HG02642 (cell line): ENCODE measurements around the gene HOXB9.

ENCODE experiments used
- ATAC-seq: cut with Tn5 transposase; IDR thresholded peaks from one replicate; pipeline ENCODE4 v1.9.1; 2021; ENCODE audit warnings: mild to moderate bottlenecking; ENCODE audit not compliant: unreplicated experiment, poor library complexity

HOXB9 gene

DNA sequence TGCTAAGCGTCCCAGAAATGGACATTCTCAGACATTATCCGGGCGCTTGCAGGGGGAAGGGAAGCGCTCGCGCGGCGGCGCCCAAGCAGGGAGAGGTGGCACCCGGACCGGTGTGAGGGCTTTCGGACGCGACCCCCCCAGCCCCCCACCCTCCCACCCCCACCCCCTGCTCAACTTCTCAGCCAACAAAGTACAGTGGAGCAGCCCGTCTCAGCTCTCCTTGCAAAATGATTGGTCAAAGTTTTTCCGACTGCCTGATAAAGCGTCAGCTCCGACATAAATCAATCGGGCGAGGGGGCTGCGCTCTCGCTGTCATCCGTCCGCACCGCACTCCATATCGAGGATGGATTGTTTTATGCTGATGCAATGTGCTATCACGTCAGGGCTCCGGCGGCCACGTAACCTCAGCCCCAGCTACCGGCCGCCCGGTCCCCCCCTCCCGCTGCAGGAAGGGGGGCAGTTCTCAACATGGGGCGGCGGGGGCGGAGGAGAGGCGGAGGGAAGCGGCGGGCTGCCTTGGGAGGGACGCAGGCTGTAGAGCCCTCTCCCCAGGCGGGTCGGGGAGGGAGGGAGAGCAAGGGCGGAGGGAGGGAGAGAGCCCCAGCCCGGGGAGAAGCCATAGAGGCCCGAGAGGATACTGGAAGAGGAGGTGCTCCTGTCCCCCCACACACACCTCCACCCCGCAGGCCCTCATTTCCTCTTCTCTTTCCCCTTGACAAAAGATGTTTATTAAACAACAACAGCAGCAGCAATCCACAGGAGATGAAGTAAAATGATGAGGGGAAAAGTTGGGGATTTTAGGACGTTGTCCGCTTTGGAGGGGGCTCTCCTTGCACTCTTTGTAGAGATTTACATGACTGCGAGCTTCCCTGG lies at the start of gene HOXB9:
HOXB9 (minus strand) TSS at position 114 of the 873 bp plus-strand sequence; CDS start at position 25, 89 bp downstream.
- ATAC-seq, result no peak

DNA sequence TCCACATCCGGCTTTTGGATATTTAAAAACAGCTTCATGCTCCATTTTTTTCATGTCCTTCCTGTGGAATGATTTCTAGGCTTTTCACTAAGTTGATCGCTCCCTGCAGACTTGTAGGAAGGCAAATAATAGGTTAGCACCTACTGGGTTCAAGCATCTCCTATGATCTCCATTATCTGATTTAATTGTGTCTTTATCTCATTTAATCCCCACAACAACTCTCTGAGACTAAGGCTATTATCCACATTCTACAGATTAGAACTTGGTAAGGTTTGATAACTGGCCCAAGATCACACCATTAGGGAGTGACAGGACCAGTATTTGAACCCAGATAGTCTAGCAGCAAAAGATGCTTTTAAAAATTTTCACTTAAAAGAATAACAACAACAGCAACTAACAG lies 46.2 kb upstream of the HOXB9 start:
- no peak for ATAC-seq

DNA sequence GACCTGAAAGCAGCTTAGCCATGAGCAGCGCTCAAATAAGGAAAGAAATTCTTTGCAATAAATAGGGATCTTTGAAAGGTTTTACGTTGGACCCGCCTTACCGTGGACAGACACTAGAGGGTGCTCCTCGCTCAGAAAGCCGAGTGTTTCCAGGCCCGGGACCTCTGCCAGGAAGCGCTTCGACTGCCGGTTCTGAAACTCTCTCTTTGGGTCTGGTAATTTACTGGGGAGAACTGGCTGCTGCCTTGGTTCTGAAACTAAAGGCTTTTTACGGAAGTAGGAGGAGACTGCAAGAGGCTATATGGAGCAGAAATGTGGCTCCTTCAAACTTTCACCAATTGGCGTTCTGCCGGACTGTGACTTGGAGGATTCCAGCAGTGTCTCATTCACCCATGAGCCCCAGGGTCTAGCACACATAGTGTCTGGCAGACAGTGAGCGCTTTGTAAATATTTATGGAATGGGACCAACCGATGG lies 45.6 kb upstream of the HOXB9 start:
- no peak for ATAC-seq

DNA sequence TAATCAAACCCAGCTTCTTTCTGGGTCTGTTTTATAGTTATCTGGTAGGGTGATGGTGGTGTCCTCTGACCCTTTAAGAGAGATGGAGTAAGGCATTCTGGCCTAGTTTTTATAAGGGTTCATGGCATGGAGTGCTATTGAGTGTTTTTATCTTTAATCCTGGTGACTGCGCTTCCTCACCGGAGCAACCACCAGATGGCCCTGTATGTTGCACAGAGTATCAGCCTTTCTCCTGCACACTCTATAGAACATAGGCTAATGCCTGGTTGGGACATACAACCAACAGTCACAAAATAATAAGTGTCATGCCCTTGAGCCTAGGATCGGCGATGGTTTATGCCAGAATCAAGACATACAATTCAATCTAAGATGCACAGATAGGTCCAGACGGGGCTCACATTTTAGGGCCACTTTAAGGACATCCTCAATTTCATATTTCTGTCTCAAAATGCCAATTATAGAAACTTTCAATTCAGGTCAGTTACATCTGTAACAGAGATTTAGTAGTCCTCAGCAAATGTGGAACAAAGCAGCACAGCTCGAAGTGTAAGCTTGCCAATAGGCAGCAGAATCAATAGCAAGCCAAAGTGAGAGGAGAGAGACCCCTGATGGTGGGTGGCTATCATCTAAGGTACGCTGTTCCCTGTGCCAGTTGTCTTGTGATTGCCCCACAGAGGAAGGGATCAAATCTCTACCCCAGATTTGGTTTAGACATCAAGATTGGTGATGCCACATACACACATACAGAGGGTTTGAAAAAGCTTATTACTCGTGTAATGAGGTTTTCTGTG lies 37.2 kb upstream of the HOXB9 start:
- no peak for ATAC-seq

DNA sequence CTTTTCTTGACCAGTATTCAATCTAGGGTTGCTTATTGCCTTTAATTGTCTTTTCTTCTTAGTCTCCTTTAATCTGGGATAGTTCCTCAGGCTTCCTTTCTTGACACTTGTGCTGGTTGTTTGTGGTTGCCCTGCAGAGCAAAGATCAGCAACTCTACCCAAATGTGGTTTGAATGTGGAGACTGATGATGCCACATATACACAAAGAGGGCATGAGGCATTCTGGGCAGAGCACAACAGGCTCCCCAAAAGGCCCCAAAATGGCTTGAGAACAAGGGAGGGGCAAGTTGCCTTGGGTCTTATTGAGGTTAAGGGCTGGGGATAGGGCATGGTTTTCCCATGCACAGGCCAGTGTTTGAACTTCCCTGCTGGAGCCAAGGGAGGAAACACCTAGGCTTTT lies 29.8 kb upstream of the HOXB9 start:
- ATAC-seq, result no peak

DNA sequence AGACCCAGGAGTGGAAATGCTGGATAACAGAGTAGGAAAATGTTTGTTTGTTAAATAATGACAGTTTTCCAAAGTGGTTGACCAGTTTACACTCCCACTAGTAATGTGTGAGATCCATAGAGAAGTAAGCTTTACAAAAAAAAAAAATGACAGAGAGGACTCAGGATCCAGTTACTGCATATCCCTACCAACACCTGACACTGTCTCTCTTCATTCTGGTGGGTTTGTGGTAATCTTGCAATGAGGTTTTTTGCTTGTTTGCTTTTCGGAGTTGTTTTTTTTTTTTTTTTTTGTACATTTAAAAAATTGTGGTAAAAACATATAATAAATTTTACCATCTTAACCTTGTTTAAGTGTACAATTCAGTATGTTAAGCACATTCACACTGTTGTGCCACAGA lies 23.6 kb upstream of the HOXB9 start:
- ATAC-seq, result no peak

DNA sequence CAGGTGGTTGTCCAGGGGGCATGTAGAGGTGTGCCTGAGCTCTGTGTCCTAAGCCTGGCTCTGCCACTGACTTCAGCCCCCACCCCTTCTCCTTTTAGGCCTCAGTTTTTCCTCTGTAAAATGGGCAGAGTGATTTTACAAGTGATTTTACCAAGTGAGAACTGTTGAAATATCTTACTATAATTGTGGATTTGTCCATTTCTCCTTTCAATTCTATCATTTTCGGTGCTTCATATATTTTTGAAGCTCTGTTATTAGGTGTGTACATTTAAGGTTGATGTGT lies 21.7 kb upstream of the HOXB9 start:
- no peak for ATAC-seq

DNA sequence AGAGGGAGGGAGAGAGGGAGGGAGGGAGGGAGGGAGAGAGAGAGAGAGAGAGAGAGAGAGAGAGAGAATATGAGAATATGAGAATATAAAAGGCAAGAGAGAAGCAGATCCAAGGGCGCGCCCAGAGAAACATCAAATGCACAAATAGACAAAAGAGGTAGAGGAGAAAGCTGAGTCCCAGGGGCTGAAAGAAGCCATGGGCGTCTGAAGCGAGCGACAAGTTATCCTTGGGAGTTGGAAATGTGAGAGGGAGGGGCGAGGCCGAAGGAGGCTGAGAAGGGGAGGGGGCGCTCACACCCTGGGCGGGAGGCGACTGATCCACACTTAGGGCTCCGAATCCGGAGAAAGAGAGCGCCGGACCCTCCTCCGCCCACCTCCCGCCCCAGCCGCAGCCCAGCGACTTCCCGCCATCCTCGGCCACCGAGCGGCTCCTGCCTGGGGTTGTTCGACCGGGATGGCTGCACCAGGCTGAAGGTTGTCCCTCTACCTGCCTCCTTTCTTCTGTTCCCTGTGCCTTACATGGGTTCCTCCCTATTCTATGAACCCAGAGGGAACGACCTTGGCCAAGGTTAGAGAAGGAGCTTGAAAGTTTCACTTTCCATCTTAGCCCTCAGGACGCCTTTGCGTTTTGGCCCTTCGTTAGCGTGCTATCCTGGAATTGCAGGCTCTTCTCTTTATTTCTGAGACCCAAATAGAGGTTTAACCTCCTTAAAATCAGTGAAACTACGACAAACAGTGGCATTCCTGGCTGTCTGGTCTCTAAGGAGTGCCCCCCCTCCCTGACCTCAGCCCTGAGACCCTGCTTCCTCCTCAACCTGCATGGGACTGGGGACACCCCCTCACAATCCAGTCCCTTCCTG lies 21.2 kb upstream of the HOXB9 start:
- ATAC-seq, result no peak

DNA sequence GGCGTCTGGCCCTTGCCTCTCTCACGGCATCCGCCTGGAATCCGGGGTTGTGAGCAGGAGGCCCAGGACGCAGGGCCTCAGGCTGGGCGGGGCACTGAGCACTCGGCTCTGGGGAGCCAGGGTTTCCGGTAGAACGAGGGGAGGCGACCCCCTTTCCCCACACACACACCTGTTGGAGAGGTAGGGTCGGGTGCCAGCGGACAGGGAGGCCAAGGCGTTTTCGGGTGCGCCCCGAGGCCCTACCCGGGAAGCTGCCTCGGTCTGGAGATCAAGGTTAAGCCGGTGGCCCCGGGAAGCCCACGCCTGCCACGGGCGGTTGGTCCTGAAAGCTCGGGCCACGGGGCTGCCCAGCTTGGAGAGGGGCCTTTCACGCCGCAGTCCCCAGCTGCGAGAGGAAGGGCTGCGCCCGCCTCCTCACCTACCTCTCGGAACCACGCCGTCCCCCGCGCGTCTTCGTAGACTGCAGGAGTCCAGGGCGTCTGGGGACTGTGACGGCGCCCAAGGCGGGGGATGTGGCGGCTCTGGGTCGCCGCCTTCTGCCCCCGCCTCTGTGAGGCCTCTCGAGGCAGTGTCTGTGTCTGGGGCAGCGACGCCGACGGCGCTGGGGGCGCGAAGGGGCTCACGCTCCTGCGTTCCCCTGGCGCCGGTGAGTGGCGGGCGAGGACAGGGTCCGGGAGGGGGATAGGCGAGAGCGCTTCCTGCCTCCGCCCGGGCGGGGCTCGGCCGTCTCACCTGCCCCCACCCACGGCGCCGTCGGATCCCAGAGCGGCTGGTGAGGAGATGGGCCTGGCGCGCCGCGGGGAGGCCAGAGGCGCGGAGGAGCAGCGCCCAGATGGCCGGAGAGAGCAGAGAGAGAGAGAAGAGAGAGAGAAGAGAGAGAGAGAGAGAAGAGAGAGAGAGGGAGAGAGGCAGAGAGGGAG lies 20.3 kb upstream of the HOXB9 start:
- no peak for ATAC-seq

DNA sequence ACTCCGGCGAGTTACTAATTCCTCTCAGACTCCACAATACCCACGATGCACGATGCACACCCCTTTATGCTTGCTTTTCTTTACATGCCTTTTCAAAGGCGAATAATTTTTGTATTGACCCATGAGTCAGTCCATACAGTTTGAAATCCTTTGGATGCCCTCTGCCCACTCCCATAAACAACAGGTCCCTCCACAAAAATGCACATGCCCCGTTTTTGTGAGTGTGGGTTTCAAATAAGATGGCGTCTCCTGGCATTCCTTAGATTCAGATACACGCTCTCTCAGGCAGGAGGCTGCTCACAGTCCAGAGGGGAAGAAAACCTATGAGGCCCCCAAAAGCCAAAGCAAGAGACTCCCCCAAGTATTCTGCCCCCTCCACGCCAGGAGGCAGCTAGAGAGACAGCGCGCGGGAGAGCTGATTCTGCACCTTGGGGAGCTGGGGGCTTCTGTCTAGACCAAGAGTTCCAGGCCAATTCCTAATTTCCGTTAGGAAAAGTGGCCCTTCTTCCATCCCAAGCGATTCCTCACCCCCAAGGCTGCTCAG lies 19.6 kb upstream of the HOXB9 start:
- no peak for ATAC-seq

DNA sequence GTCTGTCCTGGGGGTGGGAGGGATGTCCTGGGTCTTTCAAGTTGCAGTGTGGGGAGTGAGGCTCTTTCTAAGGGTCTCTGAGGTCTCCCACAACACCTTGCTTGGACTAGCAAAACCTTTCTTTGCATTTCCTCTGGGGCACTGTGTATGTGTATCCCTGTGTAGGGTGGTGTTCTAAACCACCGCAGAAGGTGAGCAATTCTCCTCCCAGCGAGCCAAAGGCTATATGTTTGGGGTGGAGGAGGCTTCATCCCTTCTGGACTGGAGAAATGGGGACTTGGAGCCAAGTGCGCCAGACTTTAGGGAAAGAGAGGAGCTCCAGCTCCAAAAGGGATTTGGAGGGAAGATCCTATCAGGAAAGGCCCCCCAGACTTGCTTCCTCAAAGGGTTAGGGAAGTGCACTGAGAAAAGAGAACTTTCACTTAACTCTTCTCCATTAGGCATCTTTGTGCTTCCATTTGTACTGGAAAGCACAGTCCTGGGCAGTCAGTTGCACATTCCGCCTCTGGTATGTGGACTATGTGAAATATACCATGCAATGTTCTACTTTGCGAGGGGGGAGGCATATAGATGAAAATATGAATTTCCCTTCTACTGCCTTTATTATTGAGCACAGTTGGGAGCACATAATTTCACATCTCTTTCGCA lies 18.9 kb upstream of the HOXB9 start:
- no peak for ATAC-seq

DNA sequence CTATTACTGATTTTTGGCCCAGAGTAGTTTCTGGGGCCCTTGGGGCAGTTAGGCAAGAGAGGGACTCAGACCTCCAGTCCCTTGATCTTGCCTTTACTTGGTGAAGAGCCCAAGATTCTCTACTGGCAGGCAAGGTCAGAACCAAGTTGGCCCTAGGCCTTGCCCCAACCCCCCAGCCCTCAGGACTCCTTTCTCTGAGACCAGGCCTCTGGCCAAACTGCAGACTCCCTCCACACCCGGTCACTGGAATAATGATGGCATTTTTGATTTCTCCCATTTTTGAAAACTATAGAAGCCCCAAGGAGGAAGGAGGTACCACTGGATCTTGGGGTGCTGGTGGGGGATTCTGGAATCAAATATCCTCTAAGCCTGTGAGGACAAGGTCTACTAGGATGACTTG lies 18.0 kb upstream of the HOXB9 start:
- ATAC-seq, result no peak

DNA sequence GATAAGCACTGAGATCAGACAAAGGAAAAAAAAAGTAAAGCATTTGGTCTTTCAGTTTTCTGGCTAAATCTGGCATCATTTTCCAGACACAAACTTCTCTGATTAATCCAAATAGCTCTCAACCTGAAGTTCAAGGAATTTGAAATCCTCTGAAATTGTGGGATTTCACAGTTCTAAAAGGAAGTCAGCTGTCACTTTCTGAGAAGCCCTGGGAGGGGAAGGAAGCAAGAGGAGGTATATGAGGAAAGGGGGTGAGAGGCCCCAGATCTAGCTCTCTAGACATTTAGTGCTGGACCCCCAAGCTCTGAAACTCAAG lies 17.5 kb upstream of the HOXB9 start:
- ATAC-seq, result no peak

DNA sequence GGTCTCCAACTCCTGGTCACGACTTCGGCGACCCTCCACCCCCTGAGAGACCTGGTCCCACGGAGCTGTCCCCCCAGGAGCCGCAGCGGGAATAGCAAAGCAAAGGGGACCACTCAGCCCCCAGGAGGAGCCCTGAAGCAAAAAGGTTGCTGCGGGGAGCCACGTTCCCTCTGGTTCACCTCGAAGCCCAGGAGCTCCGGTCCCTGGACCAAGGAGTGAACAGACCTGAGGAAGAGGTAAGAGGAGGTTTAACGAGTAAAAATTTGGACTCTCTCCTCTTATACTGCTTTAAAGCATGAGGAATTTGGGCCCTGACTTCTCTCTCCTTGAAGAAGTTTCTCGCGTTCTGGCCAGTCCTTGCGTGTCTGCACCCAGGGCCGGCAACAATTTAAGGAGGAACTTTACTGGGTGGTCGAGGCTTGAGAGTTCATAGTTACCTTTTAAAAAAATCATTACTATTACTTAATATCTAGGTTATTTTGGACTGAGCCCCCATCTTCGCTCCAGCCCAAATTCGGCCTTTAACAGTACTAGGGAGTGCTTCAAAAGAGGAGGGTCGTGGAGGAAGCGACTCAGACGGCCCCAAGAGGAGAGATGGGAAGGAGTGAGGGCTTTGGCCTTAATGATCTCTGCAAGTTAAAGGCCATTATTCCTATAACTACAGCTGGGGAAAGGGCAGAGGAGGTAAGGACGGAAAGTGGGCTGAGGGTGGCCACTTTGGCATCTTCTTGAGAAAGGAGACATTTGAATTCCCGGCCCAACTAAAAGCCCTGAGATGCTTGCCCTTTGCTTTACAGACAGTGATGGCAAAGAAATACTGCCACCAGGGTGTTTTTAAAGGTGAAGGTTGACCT lies 16.9 kb upstream of the HOXB9 start:
- ATAC-seq, result no peak

DNA sequence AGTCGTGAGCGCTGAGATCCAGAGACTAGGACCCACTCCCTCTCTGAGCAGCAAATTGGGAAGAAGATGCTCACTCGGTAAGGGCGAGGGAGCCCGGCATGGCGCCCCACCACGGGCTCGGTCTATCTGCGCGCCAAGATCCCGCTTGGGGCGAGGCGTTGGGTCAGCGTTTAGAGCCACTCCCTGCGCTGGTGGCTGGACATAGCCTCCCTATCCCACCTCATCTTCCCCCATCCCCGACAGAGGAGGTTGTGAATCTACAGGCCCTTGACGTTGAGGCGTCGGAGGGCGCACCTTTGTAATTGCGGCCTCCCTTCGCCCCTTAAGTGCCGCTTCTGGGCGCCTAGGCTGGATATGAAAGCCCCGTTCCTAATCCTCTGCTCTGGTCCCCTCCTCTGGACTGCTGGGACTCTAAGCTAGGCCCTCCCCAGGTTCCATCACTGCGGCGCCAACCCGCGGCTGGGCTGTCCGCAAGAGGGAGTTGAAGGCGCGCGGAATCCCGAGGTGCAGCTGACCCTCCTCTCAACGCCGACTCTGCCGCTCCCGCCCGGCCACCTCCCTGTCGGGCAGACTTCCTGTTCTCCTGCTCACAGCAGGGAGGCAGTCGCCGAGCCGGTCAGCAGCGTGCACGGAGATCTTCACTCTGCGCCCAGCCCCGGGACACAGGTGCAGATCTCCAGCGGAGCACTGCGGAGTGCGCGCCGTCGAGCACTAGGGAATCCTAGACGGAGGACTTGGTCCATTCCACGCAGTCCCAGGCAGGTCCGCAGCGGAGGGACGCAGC lies 16.1 kb upstream of the HOXB9 start:
- ATAC-seq, result no peak

DNA sequence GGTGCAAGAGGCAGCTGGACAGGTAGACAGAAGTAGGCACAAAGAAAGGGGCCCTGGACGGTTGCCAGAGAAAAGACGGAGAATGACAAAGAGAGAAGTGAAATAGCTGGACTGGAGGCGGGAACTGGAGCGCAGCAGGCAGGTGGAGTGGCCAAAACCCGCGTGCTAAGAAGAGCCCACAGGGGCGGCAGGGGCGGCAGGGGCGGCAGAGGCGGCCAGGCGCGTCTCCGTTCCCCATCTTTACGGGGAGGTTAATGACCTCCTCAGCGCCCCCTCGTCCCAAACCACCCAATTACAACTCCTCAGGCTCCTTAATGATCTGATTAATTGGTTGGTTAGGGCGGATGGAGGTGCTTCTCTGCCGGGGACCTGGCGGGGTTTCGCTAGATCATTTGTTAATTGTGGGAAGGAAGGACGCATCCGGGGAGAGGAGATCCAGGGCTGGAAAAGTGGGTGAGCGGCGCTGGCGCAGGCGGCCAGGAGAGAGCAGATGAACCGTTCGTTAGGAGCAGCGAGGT lies 15.4 kb upstream of the HOXB9 start:
- ATAC-seq, result no peak

DNA sequence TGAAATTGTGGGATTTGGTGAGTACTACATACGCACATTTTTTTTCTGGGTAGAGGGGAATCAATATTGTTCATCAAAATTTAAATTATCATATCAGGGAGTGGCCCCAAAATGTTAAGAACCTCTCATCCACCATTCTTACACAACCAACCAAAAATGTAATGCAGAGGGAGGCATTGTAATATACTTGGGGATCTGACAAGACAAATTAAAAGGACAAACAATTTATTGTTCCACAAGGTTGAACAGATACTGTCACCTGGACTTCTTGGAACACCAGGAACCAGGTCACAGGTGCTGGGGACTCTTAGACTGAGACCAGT lies 14.7 kb upstream of the HOXB9 start:
- no peak for ATAC-seq
